ENCODE results near the gene IL4.

DNA sequence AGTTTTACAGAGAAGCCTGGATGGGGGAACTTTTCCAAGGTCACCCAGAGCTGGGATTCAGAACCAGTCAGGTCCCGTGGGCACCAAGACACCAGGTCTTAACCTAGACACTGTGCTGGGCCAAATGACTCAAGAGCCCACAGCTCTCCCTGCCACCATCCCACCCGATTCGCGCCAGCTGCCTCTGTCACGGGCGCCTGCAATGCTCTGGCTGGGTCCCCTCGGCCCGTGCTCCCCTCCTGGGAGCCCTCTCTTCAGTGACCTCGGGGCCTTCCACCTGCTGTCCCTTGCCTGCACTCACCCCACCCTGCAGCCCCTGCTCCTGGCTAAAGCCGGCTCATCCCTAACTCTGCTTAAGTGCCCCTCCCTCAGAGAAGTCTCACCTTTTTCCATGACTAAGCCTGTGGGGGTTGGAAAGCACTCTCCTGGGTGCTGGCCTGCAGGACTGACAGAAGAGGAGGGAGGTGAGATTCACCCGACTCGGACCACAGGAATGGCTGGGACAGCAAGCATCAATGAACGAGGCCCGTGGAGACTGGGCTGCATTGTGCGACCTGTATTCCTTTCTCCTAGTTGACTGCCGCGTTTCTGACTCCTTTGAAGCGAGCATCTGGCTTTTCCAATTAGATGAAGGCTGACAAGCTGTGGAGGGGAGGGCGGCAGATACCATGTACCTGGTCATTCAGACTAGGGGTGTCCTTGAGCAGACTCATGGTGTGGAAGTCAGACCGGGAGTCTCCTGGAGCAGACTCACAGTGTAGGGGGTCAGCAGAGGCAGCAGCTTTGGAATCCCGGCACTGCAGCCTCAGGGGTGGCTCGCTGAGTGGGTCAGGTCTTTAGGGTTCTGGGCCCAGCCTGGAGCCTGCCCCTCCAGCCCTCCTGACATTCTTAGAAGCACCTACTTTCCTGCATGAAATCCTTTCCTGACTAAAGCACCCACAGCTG lies 5.8 kb upstream of the IL4 start:
- TF ChIP-seq POLR2A (IDR thresholded peaks at IDR 0.05; ENCODE audit: low read depth, low read length) (no peak), POLR2AphosphoS5 (IDR thresholded peaks at IDR 0.05; ENCODE audit: low read depth, low read length) (no peak), TAF1 (IDR thresholded peaks at IDR 0.05; ENCODE audit: borderline replicate concordance, low read depth, low read length) (no peak)

All from GM12892 (cell line).